OCI-LY7 (cell line): ENCODE results near the gene GPR87.

Experiments
- CTCF ChIP-seq: fragments of 200-600 bp; sonication (generic); conservative IDR thresholded peaks from 2 replicates; pipeline ENCODE4 v1.5.1; 2014; ENCODE audit warnings: mild to moderate bottlenecking, antibody characterized with exemption, low read length, moderate library complexity, mixed read lengths
- EZH2phosphoT487 ChIP-seq: fragments of 200-600 bp; sonication (generic); IDR thresholded peaks from 2 replicates; pipeline ENCODE4 v1.6.1; 2018; ENCODE audit warnings: low read depth, borderline replicate concordance, mild to moderate bottlenecking, mixed run types, antibody characterized with exemption, low read length, moderate library complexity, mixed read lengths

- TF ChIP-seq CTCF: no peak
- TF ChIP-seq EZH2phosphoT487: no peak
Observed at GRCh38 chr3:151328298-151328995, 11.8 kb upstream of the GPR87 start.
